ENCODE data around the gene KRT7. TPM values are rescaled to one million over a fixed set of nuclear protein-coding genes. Genes with fewer than 3 reads are reported as not detected.

The KRT7 gene
- total RNA-seq, 1 donor = 27.9 TPM

- Histone ChIP-seq H4K20me1 (ENCODE audit: insufficient read depth, low read length) (no peaks in the 10 kb centered on the region), H3K4me1 (ENCODE audit: insufficient read depth, low read length) (peaks cover 71% of the 10 kb centered on the region), H3K36me3 (ENCODE audit: insufficient read depth, low read length) (no peaks in the 10 kb centered on the region), H2AFZ (ENCODE audit: low read length) (no peak overlapping the region), H3K4me2 (ENCODE audit: insufficient read depth, low read length) (no peak overlapping the region), H3K79me2 (ENCODE audit: insufficient read depth, low read length) (no peaks in the 10 kb centered on the region), H3K4me3 (ENCODE audit: insufficient read depth, low read length) (no peak overlapping the region), H3K9me3 (ENCODE audit: low read depth, low read length) (no peaks in the 10 kb centered on the region), H3K27me3 (ENCODE audit: insufficient read depth, low read length) (no peaks in the 10 kb centered on the region), H3K27ac (ENCODE audit: low read depth, low read length) (peak overlapping the region; percentile 16)
- TF ChIP-seq CTCF (IDR thresholded peaks at IDR 0.05; ENCODE audit: extremely low read depth, low read depth, low read length) = no peak
- peak; percentile 58 for DNase-seq (ENCODE audit: insufficient read length, low spot score, missing footprints)
Observed at GRCh38 chr12:52205612-52206303, 27.3 kb upstream of the KRT7 start.

- H3K27ac ChIP-seq (ENCODE audit: low read depth, low read length) = peak overlapping the region; percentile 16
- H2AFZ ChIP-seq (ENCODE audit: low read length) = no peak overlapping the region
- H3K4me2 ChIP-seq (ENCODE audit: insufficient read depth, low read length) = no peak overlapping the region
- DNase-seq (ENCODE audit: insufficient read length, low spot score, missing footprints) = peak; percentile 56
- no peaks in the 10 kb centered on the region for H3K9me3 ChIP-seq (ENCODE audit: low read depth, low read length)
- no peaks in the 10 kb centered on the region for H3K36me3 ChIP-seq (ENCODE audit: insufficient read depth, low read length)
- no peaks in the 10 kb centered on the region for H3K79me2 ChIP-seq (ENCODE audit: insufficient read depth, low read length)
- H4K20me1 ChIP-seq (ENCODE audit: insufficient read depth, low read length) = no peaks in the 10 kb centered on the region
- no peak overlapping the region for H3K4me3 ChIP-seq (ENCODE audit: insufficient read depth, low read length)
- no peaks in the 10 kb centered on the region for H3K27me3 ChIP-seq (ENCODE audit: insufficient read depth, low read length)
- TF ChIP-seq CTCF (IDR thresholded peaks at IDR 0.05; ENCODE audit: extremely low read depth, low read depth, low read length) = no peak
- H3K4me1 ChIP-seq (ENCODE audit: insufficient read depth, low read length) = peaks cover 69% of the 10 kb centered on the region
Observed at GRCh38 chr12:52206304-52207040, 26.6 kb upstream of the KRT7 start.

- H3K9me3 ChIP-seq (ENCODE audit: low read depth, low read length) = no peaks in the 10 kb centered on the region
- H3K4me2 ChIP-seq (ENCODE audit: insufficient read depth, low read length) = no peak overlapping the region
- no peak for DNase-seq (ENCODE audit: insufficient read length, low spot score, missing footprints)
- H4K20me1 ChIP-seq (ENCODE audit: insufficient read depth, low read length) = no peaks in the 10 kb centered on the region
- no peak overlapping the region for H2AFZ ChIP-seq (ENCODE audit: low read length)
- no peaks in the 10 kb centered on the region for H3K79me2 ChIP-seq (ENCODE audit: insufficient read depth, low read length)
- H3K36me3 ChIP-seq (ENCODE audit: insufficient read depth, low read length) = no peaks in the 10 kb centered on the region
- no peak overlapping the region for H3K4me3 ChIP-seq (ENCODE audit: insufficient read depth, low read length)
- TF ChIP-seq CTCF (IDR thresholded peaks at IDR 0.05; ENCODE audit: extremely low read depth, low read depth, low read length) = no peak
- no peaks in the 10 kb centered on the region for H3K27me3 ChIP-seq (ENCODE audit: insufficient read depth, low read length)
- no peak overlapping the region for H3K27ac ChIP-seq (ENCODE audit: low read depth, low read length)
- peaks cover 63% of the 10 kb centered on the region for H3K4me1 ChIP-seq (ENCODE audit: insufficient read depth, low read length)
Observed at GRCh38 chr12:52207106-52207505, 25.9 kb upstream of the KRT7 start.

GRCh38 chr12:52207895-52208294 is 25.1 kb upstream of the KRT7 start:
- Histone ChIP-seq H2AFZ (ENCODE audit: low read length) (no peak overlapping the region), H3K36me3 (ENCODE audit: insufficient read depth, low read length) (no peaks in the 10 kb centered on the region), H3K4me1 (ENCODE audit: insufficient read depth, low read length) (peaks cover 55% of the 10 kb centered on the region), H3K4me2 (ENCODE audit: insufficient read depth, low read length) (no peak overlapping the region), H3K9me3 (ENCODE audit: low read depth, low read length) (no peaks in the 10 kb centered on the region), H3K27ac (ENCODE audit: low read depth, low read length) (no peak overlapping the region), H3K4me3 (ENCODE audit: insufficient read depth, low read length) (no peak overlapping the region), H3K27me3 (ENCODE audit: insufficient read depth, low read length) (no peaks in the 10 kb centered on the region), H3K79me2 (ENCODE audit: insufficient read depth, low read length) (no peaks in the 10 kb centered on the region), H4K20me1 (ENCODE audit: insufficient read depth, low read length) (no peaks in the 10 kb centered on the region)
- no peak for TF ChIP-seq CTCF (IDR thresholded peaks at IDR 0.05; ENCODE audit: extremely low read depth, low read depth, low read length)
- peak; percentile 93 for DNase-seq (ENCODE audit: insufficient read length, low spot score, missing footprints)
